Panc1 (cell line): ENCODE results near the gene FYTTD1.

Source experiments
- CTCF ChIP-seq: fragments of 450-650 bp; IDR thresholded peaks from 2 replicates; pipeline ENCODE4 v1.5.1; 2017; ENCODE audit warnings: mild to moderate bottlenecking
- POLR2AphosphoS5 ChIP-seq: IDR thresholded peaks from 2 replicates; pipeline ENCODE4 v1.6.1; 2012; ENCODE audit warnings: mild to moderate bottlenecking, low read depth, low read length, moderate library complexity
- REST ChIP-seq, 2 experiments: IDR thresholded peaks; 2 replicates each; pipeline ENCODE4 v1.6.1; 2011 to 2012; ENCODE audit warnings: low read depth in 2 of 2, control low read depth in 1 of 2, low read length in 1 of 2, mild to moderate bottlenecking in 1 of 2, moderate library complexity in 1 of 2; ENCODE audit not compliant: insufficient read depth in 1 of 2
- SIN3A ChIP-seq: IDR thresholded peaks from 2 replicates; pipeline ENCODE4 v1.6.1; 2012; ENCODE audit warnings: low read depth, mild to moderate bottlenecking, low read length, moderate library complexity, borderline replicate concordance; ENCODE audit not compliant: insufficient read depth

DNA sequence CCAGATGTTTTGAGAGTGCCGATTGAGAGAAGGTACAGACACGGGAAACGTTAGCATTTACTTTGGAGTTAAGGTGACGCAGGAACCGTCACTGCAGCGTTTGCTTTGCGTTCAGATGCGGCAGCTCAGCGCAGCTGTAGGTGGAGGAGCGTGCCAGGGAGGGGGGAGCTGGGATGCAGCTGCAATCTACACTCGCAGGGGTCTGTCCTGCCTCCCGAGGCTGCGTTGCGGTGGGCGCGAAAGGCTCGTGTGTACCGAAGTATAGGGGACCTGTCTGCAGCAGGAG, 425 bp upstream of the FYTTD1 start:
- TF ChIP-seq CTCF (no peak), POLR2AphosphoS5 (no peak), SIN3A (no peak), REST (IDR thresholded peaks at IDR 0.05; ENCODE audit: insufficient read depth in 1 of 2, low read depth in 2 of 2, low read length in 1 of 2) (no peak; a peak in 1 of 4 replicates)
